T follicular helper cell (primary cell): ENCODE measurements around the gene MMP11.

ENCODE experiments used
- DNase-seq: peaks from one replicate; pipeline ENCODE4 v3.0.0-alpha.2; 2020; ENCODE audit warnings: low read depth

MMP11 gene

GRCh38 chr22:23801238-23801821 is 28.7 kb downstream of the MMP11 start:
- DNase-seq = no peak

GRCh38 chr22:23801886-23802377 is 29.3 kb downstream of the MMP11 start:
- DNase-seq = no peak

GRCh38 chr22:23803001-23803819 is 30.6 kb downstream of the MMP11 start:
- no peak for DNase-seq

- no peak for DNase-seq
Measured at GRCh38 chr22:23804781-23805291, 32.2 kb downstream of the MMP11 start.

GRCh38 chr22:23806837-23807236 is 34.2 kb downstream of the MMP11 start:
- DNase-seq = no peak

- DNase-seq = no peak
Measured at GRCh38 chr22:23812378-23812777, 39.7 kb downstream of the MMP11 start.

- DNase-seq = no peak
Measured at GRCh38 chr22:23815541-23816155, 43.0 kb downstream of the MMP11 start.

GRCh38 chr22:23816156-23816976 is 43.7 kb downstream of the MMP11 start:
- no peak for DNase-seq

GRCh38 chr22:23817146-23817545 is 44.5 kb downstream of the MMP11 start:
- DNase-seq = no peak

GRCh38 chr22:23818541-23818940 is 45.9 kb downstream of the MMP11 start:
- no peak for DNase-seq

GRCh38 chr22:23820748-23821211 is 48.1 kb downstream of the MMP11 start:
- no peak for DNase-seq

- no peak for DNase-seq
Measured at GRCh38 chr22:23822101-23822671, 49.5 kb downstream of the MMP11 start.

- no peak for DNase-seq
Measured at GRCh38 chr22:23823331-23823791, 50.7 kb downstream of the MMP11 start.

GRCh38 chr22:23824476-23825245 is 52.0 kb downstream of the MMP11 start:
- DNase-seq = no peak

GRCh38 chr22:23825246-23825905 is 52.7 kb downstream of the MMP11 start:
- no peak for DNase-seq

- no peak for DNase-seq
Measured at GRCh38 chr22:23826510-23827350, 54.1 kb downstream of the MMP11 start.

GRCh38 chr22:23827351-23827995 is 54.8 kb downstream of the MMP11 start:
- no peak for DNase-seq
